GM19395 (cell line): Measurements from ENCODE around the gene MTCL3.

ENCODE experiments used
- ATAC-seq: cut with Tn5 transposase; IDR thresholded peaks from one replicate; pipeline ENCODE4 v1.9.1; 2021; ENCODE audit warnings: mild to moderate bottlenecking, moderate library complexity; ENCODE audit not compliant: unreplicated experiment

MTCL3 gene

GRCh38 chr6:127518710-127519468 is at the start of gene MTCL3:
Gene MTCL3, minus strand, starts transcription at chr6:127519335.
- ATAC-seq, result no peak

DNA sequence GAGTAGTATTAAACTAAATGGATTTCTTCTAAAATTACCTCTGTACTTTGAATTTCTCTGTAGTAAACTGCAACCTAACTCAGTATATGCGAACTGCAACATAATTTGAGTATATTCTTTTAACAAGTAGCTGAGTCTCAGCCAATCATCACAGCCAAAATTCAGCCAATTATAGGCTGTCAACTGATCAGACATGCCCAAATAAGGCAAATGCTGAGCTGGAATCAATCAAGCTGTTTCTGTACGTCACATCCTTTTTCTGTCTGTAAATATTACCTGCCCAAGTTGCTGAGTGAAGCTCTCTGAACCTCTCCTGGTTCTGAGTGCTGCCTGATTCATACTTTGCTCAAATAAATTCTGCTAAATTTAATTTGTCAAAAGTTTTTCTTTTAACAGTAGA is 48.3 kb upstream of the MTCL3 start:
- ATAC-seq, result no peak

DNA sequence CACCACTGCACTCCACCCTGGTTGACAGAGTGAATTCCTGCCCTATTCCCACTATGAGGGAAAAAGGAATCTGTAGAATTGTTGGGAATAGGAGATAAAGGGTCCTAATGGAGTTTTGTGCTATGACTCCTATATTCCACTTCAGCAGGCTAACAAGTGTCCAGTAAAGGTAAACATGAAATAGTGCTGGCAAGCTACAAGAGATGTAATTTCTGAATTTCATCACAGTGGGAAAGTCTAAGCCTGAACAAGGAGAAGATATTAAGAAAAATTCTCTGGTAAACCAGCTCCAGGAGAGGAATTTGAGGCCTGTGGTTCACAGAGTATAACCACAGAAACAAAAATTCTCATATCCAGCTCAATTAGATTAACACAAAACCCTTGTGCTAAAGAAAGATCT is 47.5 kb upstream of the MTCL3 start:
- no peak for ATAC-seq

DNA sequence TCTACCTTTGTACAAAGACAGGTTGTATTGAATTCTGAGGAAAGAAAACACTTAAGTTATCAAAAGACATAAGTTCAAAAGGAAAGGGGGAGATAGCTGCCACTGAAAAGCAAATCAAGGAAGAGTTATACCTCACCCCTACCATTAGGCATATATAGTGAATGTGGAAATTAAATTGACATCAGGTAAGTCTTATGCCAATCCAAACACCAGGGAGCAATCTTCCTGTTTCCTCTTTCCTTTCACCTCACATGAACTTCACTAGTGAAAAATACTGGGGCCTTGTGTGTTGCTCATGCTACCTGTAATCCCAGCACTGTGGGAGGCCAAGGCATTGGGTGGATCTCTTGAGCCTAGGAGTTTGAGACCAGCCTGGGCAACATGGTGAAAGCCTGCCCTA is 47.0 kb upstream of the MTCL3 start:
- ATAC-seq, result no peak

- ATAC-seq, result no peak
These were observed 45.6 kb upstream of the MTCL3 start for GRCh38 chr6:127564761-127565160.

DNA sequence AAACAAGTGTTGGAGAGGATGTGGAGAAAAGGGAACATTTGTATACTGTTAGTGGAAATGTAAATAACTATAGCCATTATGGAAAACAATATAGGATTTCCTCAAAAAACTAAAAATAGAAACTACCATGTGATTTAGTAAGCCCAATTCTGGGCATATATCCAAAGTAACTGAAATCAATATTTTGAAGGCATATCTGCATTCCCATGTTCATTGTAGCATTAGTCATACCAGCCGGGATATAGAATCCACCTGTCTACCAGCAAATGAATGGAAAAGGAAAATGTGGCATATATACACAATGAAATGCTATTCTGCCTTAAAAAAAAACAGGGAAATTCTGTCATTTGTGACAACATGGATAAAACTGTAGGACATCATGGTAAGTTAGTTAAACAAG is 42.5 kb upstream of the MTCL3 start:
- no peak for ATAC-seq

- ATAC-seq, result no peak
These were observed 35.4 kb upstream of the MTCL3 start for GRCh38 chr6:127554435-127555006.

GRCh38 chr6:127550403-127550802 is 31.3 kb upstream of the MTCL3 start:
- ATAC-seq, result no peak

DNA sequence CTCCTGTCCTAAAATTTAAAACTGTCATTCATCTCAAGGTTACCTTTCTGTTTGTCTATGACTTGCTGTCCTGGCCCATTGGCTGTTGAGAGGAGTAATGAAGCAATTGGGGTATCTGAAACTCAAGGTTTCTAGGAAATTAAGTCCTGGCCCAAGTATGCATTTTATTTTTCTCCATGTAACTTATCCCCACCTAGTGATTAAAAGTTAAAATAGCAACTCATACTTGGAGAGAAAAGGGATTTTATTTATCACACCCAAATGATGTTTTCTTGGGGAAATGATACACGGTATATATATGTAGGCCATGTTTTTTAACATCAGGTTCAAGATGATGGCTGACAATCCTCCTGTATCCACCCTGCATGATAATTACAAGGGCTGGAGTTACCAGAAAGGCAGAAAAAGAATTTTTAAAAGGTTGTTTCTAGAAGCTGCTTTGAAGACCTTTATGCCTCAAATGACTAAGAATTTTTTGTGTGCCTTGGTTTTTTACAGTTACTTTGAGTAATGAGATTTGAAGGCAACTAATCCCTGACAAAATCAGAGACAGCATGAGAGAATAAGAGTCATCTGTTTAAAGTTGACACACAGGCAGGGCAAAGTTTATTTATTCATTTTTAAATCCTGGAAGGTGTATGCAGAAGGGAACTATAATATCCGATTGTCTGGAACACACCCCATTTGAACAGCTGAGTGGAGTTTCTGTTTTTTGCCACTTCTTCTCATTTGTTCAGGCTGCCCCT is 28.9 kb upstream of the MTCL3 start:
- ATAC-seq, result no peak

- no peak for ATAC-seq
These were observed 28.1 kb upstream of the MTCL3 start for GRCh38 chr6:127547215-127547614.

DNA sequence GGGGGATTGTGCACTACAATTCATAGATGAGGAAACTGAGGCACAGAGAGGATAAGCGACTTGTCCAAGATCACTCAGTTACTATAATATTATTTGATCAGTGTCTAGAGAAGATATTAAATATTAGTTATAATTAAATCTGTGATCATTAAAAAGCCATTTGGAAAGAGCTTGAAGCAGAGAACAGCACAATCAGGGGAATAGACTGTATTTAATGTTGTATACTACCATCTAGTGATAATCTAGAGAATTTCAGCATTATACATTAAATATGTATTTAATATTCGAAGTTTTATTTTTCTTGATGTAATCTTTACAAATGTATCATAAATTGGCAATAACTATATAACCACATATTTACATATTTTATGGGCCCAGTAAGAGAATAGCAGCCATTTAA is 20.1 kb upstream of the MTCL3 start:
- ATAC-seq, result peak; percentile 64

DNA sequence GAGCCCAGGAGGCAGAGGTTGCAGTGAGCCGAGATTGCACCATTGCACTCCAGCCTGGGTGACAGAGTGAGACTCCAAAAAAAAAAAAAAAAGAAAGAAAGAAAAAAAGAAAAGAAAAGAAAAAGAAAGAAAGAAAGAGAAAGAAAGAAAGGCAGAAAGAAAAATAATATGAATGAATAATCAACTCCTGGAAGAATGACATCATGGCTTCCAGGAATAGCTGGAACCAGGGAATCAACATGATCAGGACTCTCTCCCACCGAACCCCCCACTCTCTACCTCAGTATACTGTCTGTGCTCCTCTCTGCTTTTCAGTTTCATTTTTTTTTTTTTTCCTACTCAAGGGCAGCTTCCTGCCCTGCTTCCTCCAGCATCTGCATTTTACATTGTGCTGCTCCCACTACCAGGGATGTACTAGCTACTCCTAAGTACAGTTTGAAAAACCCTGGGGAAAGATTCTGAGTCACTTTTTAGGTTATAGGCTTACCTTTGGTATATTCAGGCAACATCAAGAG is 19.7 kb upstream of the MTCL3 start:
- ATAC-seq, result peak; percentile 11

DNA sequence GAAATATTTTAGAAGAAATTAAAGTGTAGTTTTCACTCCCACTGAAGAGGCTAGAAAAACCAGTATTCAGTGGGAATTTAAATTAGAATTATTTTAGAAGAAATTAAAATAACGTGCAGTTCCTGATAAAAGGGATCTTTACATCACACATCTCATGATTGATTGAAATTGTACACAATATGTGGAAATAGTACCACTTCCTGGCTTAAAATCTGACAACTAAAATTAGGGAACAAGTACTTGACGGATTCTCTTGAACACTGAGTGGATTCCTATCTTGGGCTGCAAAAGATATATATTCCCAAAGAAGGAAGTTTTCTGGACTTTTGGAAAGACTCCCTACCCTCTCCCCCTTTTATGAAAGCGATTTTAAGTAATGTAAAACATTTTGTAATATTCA is 14.6 kb upstream of the MTCL3 start:
- no peak for ATAC-seq

GRCh38 chr6:127533011-127533410 is 13.9 kb upstream of the MTCL3 start:
- no peak for ATAC-seq

GRCh38 chr6:127522714-127523113 is 3.6 kb upstream of the MTCL3 start:
- no peak for ATAC-seq

DNA sequence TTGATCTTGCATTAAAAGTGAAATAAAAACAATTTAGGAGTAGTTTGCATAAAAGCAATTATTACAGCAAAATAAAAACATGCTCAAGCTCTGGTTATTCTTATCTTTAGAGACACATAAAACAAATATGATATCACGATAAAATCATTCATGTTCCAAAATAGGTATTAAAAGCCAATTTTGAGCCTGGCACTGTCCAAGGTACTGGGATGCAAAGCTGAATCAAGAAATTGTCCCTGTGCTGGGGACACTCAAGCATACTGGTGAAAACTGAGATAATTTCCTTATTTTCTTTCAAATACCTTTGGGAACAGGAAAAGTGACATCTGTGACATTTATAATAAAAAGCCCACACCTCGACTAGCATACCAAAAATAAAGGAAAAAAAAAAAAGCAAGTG is 931 bp upstream of the MTCL3 start:
- no peak for ATAC-seq

GRCh38 chr6:127519469-127519785 is 292 bp upstream of the MTCL3 start:
- ATAC-seq, result no peak

- no peak for ATAC-seq
These were observed 885 bp downstream of the MTCL3 start for GRCh38 chr6:127518191-127518709.

DNA sequence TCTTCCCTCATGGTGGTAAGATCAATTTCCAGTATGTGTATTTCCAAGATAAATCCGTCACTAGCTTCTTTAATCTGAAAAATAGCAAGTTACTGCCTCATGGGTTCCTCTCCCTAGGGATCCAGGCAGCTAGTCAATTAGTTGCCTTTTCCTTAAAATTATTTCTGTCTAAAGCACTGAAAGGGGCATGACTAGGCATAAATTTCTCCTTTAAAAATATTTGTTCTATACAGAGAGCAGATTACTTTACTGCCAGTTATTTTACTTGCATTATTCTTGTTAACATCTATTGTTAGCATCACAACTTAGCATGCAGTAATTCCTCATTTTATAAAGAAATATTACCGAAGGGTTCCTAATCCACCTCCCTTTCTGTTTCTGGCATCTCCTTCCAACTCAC is 1.4 kb downstream of the MTCL3 start:
- no peak for ATAC-seq

- ATAC-seq, result peak; percentile 72
These were observed 2.4 kb downstream of the MTCL3 start for GRCh38 chr6:127516662-127517273.
